IMR-90 (cell line): Measurements from ENCODE around the gene EMX2. TPM values are rescaled to one million over a fixed set of nuclear protein-coding genes. Genes with fewer than 3 reads are reported as not detected.
A peak's percentile ranks its signal among the peaks of the same experiment; 100 is the strongest.

ENCODE experiments used
- ATAC-seq: fragments of 200-7000 bp; cut with Tn5 transposase; 2 replicates; pipeline ENCODE4 v1.9.1; 2020; ENCODE audit warnings: low read depth, mild to moderate bottlenecking, moderate library complexity
- BruUV-seq: library from RNA; stranded (reverse); fragments of 400-500 nt; replicated peaks from 2 replicates; lab custom pipeline; 2021; lab: Mats Ljungman, UMichigan
- CTCF ChIA-PET: fragments of 300-600 bp; formaldehyde crosslinking; extraction: SDS; loops from one replicate; lab custom pipeline; 2021; ENCODE audit warnings: antibody characterized with exemption; lab: Yijun Ruan, JAX
- POLR2A ChIA-PET: fragments of 300-600 bp; sonication (Branson Sonifier 250); formaldehyde crosslinking; loops from one replicate; lab custom pipeline; 2022; ENCODE audit warnings: antibody characterized with exemption; ENCODE audit not compliant: unreplicated experiment; lab: Charles Lee
- DNase-seq: peaks from one replicate; pipeline ENCODE4 v3.0.0; 2013
- H2AFZ ChIP-seq: replicated peaks from 2 replicates; pipeline ENCODE3; 2013; ENCODE audit warnings: low read length, mild to moderate bottlenecking; ENCODE audit not compliant: poor library complexity
- H2AK5ac ChIP-seq: 2 replicates; pipeline ENCODE4 v1.6.1; 2013; ENCODE audit warnings: low read depth, low read length, inconsistent platforms
- H2AK9ac ChIP-seq: replicated peaks from 2 replicates; pipeline ENCODE3; 2013; ENCODE audit warnings: mild to moderate bottlenecking, low read depth, low read length, moderate library complexity; ENCODE audit not compliant: poor library complexity
- H2BK120ac ChIP-seq: 2 replicates; pipeline ENCODE4 v1.6.1; 2013; ENCODE audit warnings: low read depth, low read length, inconsistent platforms
- H2BK15ac ChIP-seq: 3 replicates; pipeline ENCODE4 v1.6.1; 2013; ENCODE audit warnings: low read depth, low read length, inconsistent platforms
- H2BK20ac ChIP-seq: 2 replicates; pipeline ENCODE4 v1.6.1; 2013; ENCODE audit warnings: low read depth, mild to moderate bottlenecking, inconsistent platforms, low read length, moderate library complexity
- H2BK5ac ChIP-seq: 2 replicates; pipeline ENCODE4 v1.6.1; 2013; ENCODE audit warnings: mild to moderate bottlenecking, low read depth, low read length, inconsistent platforms; ENCODE audit not compliant: poor library complexity, severe bottlenecking
- H3K14ac ChIP-seq: replicated peaks from 2 replicates; pipeline ENCODE4 v1.6.1; 2013; ENCODE audit warnings: low read depth, low read length, inconsistent platforms
- H3K18ac ChIP-seq: 2 replicates; pipeline ENCODE4 v1.6.1; 2013; ENCODE audit warnings: low read depth, low read length, control low read depth
- H3K23ac ChIP-seq: 2 replicates; pipeline ENCODE4 v1.6.1; 2013; ENCODE audit warnings: low read depth, low read length, inconsistent platforms
- H3K27ac ChIP-seq: 2 replicates; pipeline ENCODE4 v1.5.1; 2013; ENCODE audit warnings: mild to moderate bottlenecking, control low read depth, low read length; ENCODE audit not compliant: insufficient read depth
- H3K27me3 ChIP-seq: 2 replicates; pipeline ENCODE4 v1.6.1; 2013; ENCODE audit warnings: low read length; ENCODE audit not compliant: control insufficient read depth, insufficient read depth
- H3K36me3 ChIP-seq: 2 replicates; pipeline ENCODE4 v1.6.1; 2013; ENCODE audit warnings: low read length, mixed read lengths; ENCODE audit not compliant: control insufficient read depth, insufficient read depth
- H3K4ac ChIP-seq: 2 replicates; pipeline ENCODE4 v1.6.1; 2013; ENCODE audit warnings: low read depth, low read length, inconsistent platforms
- H3K4me1 ChIP-seq: 2 replicates; pipeline ENCODE4 v1.6.1; 2013; ENCODE audit warnings: low read length, mixed read lengths; ENCODE audit not compliant: control insufficient read depth, insufficient read depth
- H3K4me2 ChIP-seq: 2 replicates; pipeline ENCODE4 v1.6.1; 2013; ENCODE audit warnings: low read depth, mild to moderate bottlenecking, control low read depth, low read length, moderate library complexity
- H3K4me3 ChIP-seq: 2 replicates; pipeline ENCODE4 v1.5.1; 2013; ENCODE audit warnings: low read depth, mild to moderate bottlenecking, control low read depth, low read length, moderate library complexity; ENCODE audit not compliant: insufficient read depth
- H3K56ac ChIP-seq: 2 replicates; pipeline ENCODE4 v1.6.1; 2013; ENCODE audit warnings: low read length, inconsistent platforms; ENCODE audit not compliant: insufficient read depth; ENCODE audit errors: extremely low read depth
- H3K79me1 ChIP-seq, 2 experiments: 2 replicates each; pipeline ENCODE4 v1.6.1; 2013; ENCODE audit warnings: low read length in 2 of 2, inconsistent platforms in 1 of 2, low read depth in 1 of 2
- H3K9ac ChIP-seq: 2 replicates; pipeline ENCODE4 v1.6.1; 2013; ENCODE audit warnings: low read depth, low read length, control low read depth
- H3K9me1 ChIP-seq: 2 replicates; pipeline ENCODE4 v1.6.1; 2013; ENCODE audit warnings: low read length, inconsistent platforms; ENCODE audit not compliant: insufficient read depth
- H3K9me3 ChIP-seq: 2 replicates; pipeline ENCODE4 v1.6.1; 2013; ENCODE audit warnings: low read length; ENCODE audit not compliant: control insufficient read depth, insufficient read depth
- H4K20me1 ChIP-seq: 2 replicates; pipeline ENCODE4 v1.6.1; 2013; ENCODE audit warnings: low read length, inconsistent platforms; ENCODE audit not compliant: insufficient read depth
- H4K5ac ChIP-seq: 2 replicates; pipeline ENCODE4 v1.6.1; 2013; ENCODE audit warnings: mild to moderate bottlenecking, low read depth, low read length, control low read depth
- H4K8ac ChIP-seq, 2 experiments: 2 replicates each; pipeline ENCODE4 v1.6.1; 2013; ENCODE audit warnings: low read depth in 2 of 2, low read length in 2 of 2, control low read depth in 1 of 2, inconsistent platforms in 1 of 2
- H4K91ac ChIP-seq: 2 replicates; pipeline ENCODE4 v1.6.1; 2013; ENCODE audit warnings: low read depth, low read length, inconsistent platforms; ENCODE audit not compliant: insufficient read depth
- BHLHE40 ChIP-seq: fragments of 150-350 bp; IDR thresholded peaks from 2 replicates; pipeline ENCODE4 v1.6.1; 2016; ENCODE audit warnings: mild to moderate bottlenecking, low read depth, low read length
- CEBPB ChIP-seq: IDR thresholded peaks from 2 replicates; pipeline ENCODE4 v1.6.1; 2012; ENCODE audit warnings: low read depth, low read length, improper control_type of control experiment
- CHD1 ChIP-seq: IDR thresholded peaks from 2 replicates; pipeline ENCODE4 v1.6.1; 2012; ENCODE audit warnings: low read depth, low read length, improper control_type of control experiment
- CTCF ChIP-seq: conservative IDR thresholded peaks from 2 replicates; pipeline ENCODE4 v1.5.1; 2012; ENCODE audit warnings: mild to moderate bottlenecking, low read depth, low read length, improper control_type of control experiment
- ELK1 ChIP-seq: fragments of 150-350 bp; IDR thresholded peaks from 2 replicates; pipeline ENCODE4 v1.6.1; 2016; ENCODE audit warnings: low read depth, mild to moderate bottlenecking, low read length, moderate library complexity, borderline replicate concordance
- FOS ChIP-seq: fragments of 150-350 bp; IDR thresholded peaks from 2 replicates; pipeline ENCODE4 v1.6.1; 2016; ENCODE audit warnings: low read depth, low read length
- MAFK ChIP-seq: IDR thresholded peaks from 2 replicates; pipeline ENCODE4 v1.6.1; 2012; ENCODE audit warnings: low read depth, low read length, improper control_type of control experiment
- MAZ ChIP-seq: IDR thresholded peaks from 2 replicates; pipeline ENCODE4 v1.6.1; 2012; ENCODE audit warnings: low read depth, mild to moderate bottlenecking, low read length, improper control_type of control experiment, moderate library complexity, borderline replicate concordance
- MXI1 ChIP-seq: IDR thresholded peaks from 2 replicates; pipeline ENCODE4 v1.6.1; 2012; ENCODE audit warnings: low read depth, mild to moderate bottlenecking, low read length, moderate library complexity, borderline replicate concordance
- NFE2L2 ChIP-seq: fragments of 150-350 bp; IDR thresholded peaks from 2 replicates; pipeline ENCODE4 v1.6.1; 2016; ENCODE audit warnings: low read depth, mild to moderate bottlenecking, low read length
- POLR2A ChIP-seq: IDR thresholded peaks from 2 replicates; pipeline ENCODE4 v1.6.1; 2012; ENCODE audit warnings: mild to moderate bottlenecking, low read depth, low read length
- RAD21 ChIP-seq: IDR thresholded peaks from 2 replicates; pipeline ENCODE4 v1.6.1; 2012; ENCODE audit warnings: low read length, improper control_type of control experiment
- RCOR1 ChIP-seq: IDR thresholded peaks from 2 replicates; pipeline ENCODE4 v1.6.1; 2012; ENCODE audit warnings: mild to moderate bottlenecking, low read length, improper control_type of control experiment; ENCODE audit not compliant: insufficient replicate concordance
- RFX5 ChIP-seq: IDR thresholded peaks from 2 replicates; pipeline ENCODE4 v1.8.0; 2012; ENCODE audit warnings: low read depth, mild to moderate bottlenecking, low read length, moderate library complexity
- SMC3 ChIP-seq: fragments of 150-350 bp; IDR thresholded peaks from 2 replicates; pipeline ENCODE4 v1.6.1; 2016; ENCODE audit warnings: low read depth, mild to moderate bottlenecking, antibody characterized with exemption, low read length, moderate library complexity
- USF2 ChIP-seq: fragments of 150-350 bp; IDR thresholded peaks from 2 replicates; pipeline ENCODE4 v1.6.1; 2017; ENCODE audit warnings: mild to moderate bottlenecking, antibody characterized with exemption, low read length, low read depth
- WGBS, 2 experiments: methylation state at CpG; one replicate each; pipeline versions ENCODE4 v1.1.5 to v1.1.7; 2013; ENCODE audit warnings: missing lambda C conversion rate in 2 of 2; ENCODE audit not compliant: insufficient read length in 1 of 2; ENCODE audit errors: extremely low coverage in 2 of 2; 5-methylcytosine and 5-hydroxymethylcytosine counted together
- dilution Hi-C: fragments of 300-500 bp; cut with HindIII; formaldehyde crosslinking; loops from one replicate; pipeline ENCODE4 v1.14.3; 2018; ENCODE audit warnings: low sequenced_read_pairs; ENCODE audit not compliant: unreplicated experiment
- in situ Hi-C: fragments of 300-500 bp; cut with MboI; formaldehyde crosslinking; loops from 3 replicates; pipeline ENCODE4 v1.14.3; 2019; ENCODE audit warnings: low sequenced_read_pairs, inconsistent platforms, mixed read lengths
- intact Hi-C: fragments of 100-400 bp; cut with micrococcal nuclease; formaldehyde crosslinking; loops from 2 replicates; pipeline ENCODE4 v1.10.0; 2022
- polyA plus RNA-seq, 3 experiments: library from polyadenylated mRNA; depleted of rRNA; stranded (reverse); fragments of >200 nt; gene quantifications; 2 replicates each; pipeline ENCODE4 v1.2.3, GENCODE V29; 2012; ENCODE audit warnings: low replicate concordance in 1 of 3
- total RNA-seq: library from RNA; depleted of rRNA; stranded (reverse); fragments of >200 nt; gene quantifications from 2 replicates; pipeline ENCODE4 v1.2.3, GENCODE V29; 2012

The EMX2 gene
- total and polyA plus RNA-seq, 2 of the 4 experiments (the other 2 are of a cell fraction) = not detected

GRCh38 chr10:117536866-117537435, 5.6 kb upstream of the EMX2 start:
- no peak overlapping the region for H3K18ac ChIP-seq
- H3K4me2 ChIP-seq = no peak overlapping the region
- CTCF ChIA-PET = interaction anchor here (0.7 kb wide), 1 partner anchor 165 kb away, joined by 3 read pairs; no protein-coding TSS in a partner anchor

More at GRCh38 chr10:117536866-117537435, 5.6 kb upstream of the EMX2 start:
- Histone ChIP-seq H4K20me1 (no peaks in the 10 kb centered on the region), H3K27me3 (peaks cover 92% of the 10 kb centered on the region), H3K4me1 (no peaks in the 10 kb centered on the region), H3K9me3 (peaks cover 3% of the 10 kb centered on the region; the same call in 1 of the 2 replicates), H3K27ac (no peak overlapping the region), H3K56ac (no peak overlapping the region), H3K9ac (no peak overlapping the region), H3K4ac (no peak overlapping the region), H2BK20ac (no peak overlapping the region), H4K91ac (no peak overlapping the region), H2AK5ac (no peak overlapping the region), H2BK120ac (no peak overlapping the region), H2BK5ac (no peak overlapping the region), H3K23ac (no peak overlapping the region), H3K4me3 (no peak overlapping the region), H3K36me3 (no peaks in the 10 kb centered on the region), H2AK9ac (no peak overlapping the region), H4K5ac (no peak overlapping the region), H3K14ac (no peak overlapping the region), H2AFZ (peak overlapping the region; percentile 71), H3K9me1 (no peaks in the 10 kb centered on the region), H2BK15ac (no peak overlapping the region), H4K8ac (no peak overlapping the region), H3K79me1 (no peaks in the 10 kb centered on the region)
- TF ChIP-seq CEBPB (no peak), BHLHE40 (no peak), MAFK (no peak), RCOR1 (no peak), FOS (no peak), CTCF (no peak), USF2 (no peak), RAD21 (no peak), RFX5 (no peak), NFE2L2 (no peak), CHD1 (no peak), MAZ (no peak), ELK1 (no peak), SMC3 (no peak), MXI1 (no peak), POLR2A (no peak)
- intact Hi-C loops (loop anchor here (1.0 to 10.0 kb wide), 3 partner anchors 508 to 922 kb away; partner anchors contain the start of gene RAB11FIP2), dilution Hi-C loops (no loop called here), in situ Hi-C loops (no loop called here)
- POLR2A ChIA-PET = no interaction called here
- DNase-seq = no peak
- no peak for ATAC-seq
- BruUV-seq = no TSS peak
- 4% methylated on average over 20 of the region's 40 CpGs; no CpG with 5 or more reads in 1 of the 2 experiments for WGBS, 2 experiments
